Measurements from ENCODE around the gene SIRT6. TPM values are rescaled to one million over a fixed set of nuclear protein-coding genes. Genes with fewer than 3 reads are reported as not detected.
"Not testable (repeated sequence)": the region's sequence is repeated elsewhere in the genome, so short reads cannot be mapped to it uniquely, and the experiment has no call there.

The SIRT6 gene
- total and polyA plus RNA-seq, 9 of the 15 experiments (the other 6 are each of a cell fraction or from before 2014, with no cell fraction given): 1.4 to 41.1 (median 10.2) TPM

DNA sequence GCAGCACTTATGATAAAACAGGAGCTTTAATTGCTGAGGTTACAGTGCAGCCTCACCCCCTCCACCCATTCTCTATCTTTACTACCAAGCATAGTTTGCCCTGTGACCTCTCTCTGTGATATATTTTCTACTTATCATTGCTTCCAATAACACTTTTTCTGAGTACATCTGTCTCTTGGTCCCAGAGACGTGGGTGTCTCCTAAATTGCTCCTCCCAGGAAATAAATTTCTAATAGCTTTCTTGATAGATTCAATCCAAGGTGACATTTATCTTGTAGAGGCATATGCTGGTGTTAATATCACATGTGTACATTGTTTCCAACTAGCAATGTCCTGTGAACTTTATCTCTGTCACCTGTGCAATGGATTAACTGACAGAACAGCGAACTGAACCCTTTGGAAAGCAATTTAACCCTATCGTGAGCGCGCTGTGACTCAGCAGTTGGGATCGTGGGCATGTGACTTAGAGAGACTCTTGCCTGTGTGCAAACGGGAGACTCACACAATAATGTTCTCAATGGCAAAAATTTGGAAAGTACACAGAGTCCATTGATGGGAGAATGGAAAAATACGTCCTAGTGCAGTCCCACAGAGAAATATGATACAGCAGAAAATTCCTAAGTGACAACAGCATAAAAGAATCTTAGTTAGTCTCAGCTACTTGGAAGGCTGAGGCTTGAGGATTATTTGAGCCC is 51.5 kb downstream of the SIRT6 start (continued):
- TF ChIP-seq FOSL1 (tag; conservative IDR thresholded peaks at IDR 0.05): peak; percentile 89
- TF ChIP-seq, protein P1, sequence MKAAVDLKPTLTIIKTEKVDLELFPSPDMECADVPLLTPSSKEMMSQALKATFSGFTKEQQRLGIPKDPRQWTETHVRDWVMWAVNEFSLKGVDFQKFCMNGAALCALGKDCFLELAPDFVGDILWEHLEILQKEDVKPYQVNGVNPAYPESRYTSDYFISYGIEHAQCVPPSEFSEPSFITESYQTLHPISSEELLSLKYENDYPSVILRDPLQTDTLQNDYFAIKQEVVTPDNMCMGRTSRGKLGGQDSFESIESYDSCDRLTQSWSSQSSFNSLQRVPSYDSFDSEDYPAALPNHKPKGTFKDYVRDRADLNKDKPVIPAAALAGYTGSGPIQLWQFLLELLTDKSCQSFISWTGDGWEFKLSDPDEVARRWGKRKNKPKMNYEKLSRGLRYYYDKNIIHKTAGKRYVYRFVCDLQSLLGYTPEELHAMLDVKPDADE (conservative IDR thresholded peaks at IDR 0.05; ENCODE audit: control insufficient read depth, low read depth, low read length): no peak

DNA sequence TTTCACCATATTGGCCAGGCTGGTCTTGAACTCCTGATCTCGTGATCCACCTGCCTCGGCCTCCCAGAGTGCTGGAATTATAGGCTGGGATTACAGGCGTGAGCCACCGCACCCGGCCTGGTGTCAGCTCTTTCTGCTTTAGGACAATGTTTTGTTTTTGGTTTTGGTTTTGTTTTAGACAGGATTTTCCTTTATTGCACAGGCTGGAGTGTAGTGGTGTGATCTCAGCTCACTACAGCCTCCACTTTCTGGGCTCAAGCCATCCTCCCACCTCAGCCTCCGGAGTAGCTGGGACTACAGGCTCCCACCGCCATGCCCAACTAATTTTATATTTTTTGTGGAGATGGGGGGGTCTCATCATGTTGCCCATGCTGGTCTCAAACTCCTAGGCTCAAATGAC is 53.3 kb downstream of the SIRT6 start:
- H3K4me2 ChIP-seq (ENCODE audit: insufficient read depth, low read length); BruUV-seq (replicated peaks); H3K9me3 ChIP-seq (replicated peaks; ENCODE audit: control insufficient read depth, insufficient read depth, low read depth, low read length); H3K79me2 ChIP-seq (ENCODE audit: control insufficient read depth, insufficient read depth, low read length); ATAC-seq; H3K36me3 ChIP-seq (ENCODE audit: control insufficient read depth, insufficient read depth, low read length); DNase-seq (ENCODE audit: extremely low read depth in 1 of 4, low spot score in 3 of 4); H3K4me3 ChIP-seq; H3K9me1 ChIP-seq (ENCODE audit: control insufficient read depth, insufficient read depth, low read length); intact Hi-C loops (cut with micrococcal nuclease); H4K20me1 ChIP-seq (replicated peaks; ENCODE audit: control insufficient read depth, insufficient read depth, low read length); H2AFZ ChIP-seq (ENCODE audit: low read depth, low read length); in situ Hi-C loops (cut with MboI); FAIRE-seq; H3K27ac ChIP-seq (ENCODE audit: extremely low read depth, low read depth, low read length); CTCF ChIA-PET (ENCODE audit: low intra/inter-chr PET ratio); H3K9ac ChIP-seq (ENCODE audit: insufficient read depth in 1 of 2, low read depth in 2 of 2, low read length in 2 of 2); H3K27me3 ChIP-seq (ENCODE audit: control insufficient read depth in 2 of 2, insufficient read depth in 2 of 2, low read length in 2 of 2): not testable (repeated sequence)
- POLR2A ChIA-PET: interaction anchor here (0.6 kb wide), 1 partner anchor 40 kb away, joined by 3 read pairs; no protein-coding TSS in a partner anchor
- peaks cover 16 to 25% of the 10 kb centered on the region in 2 experiments for H3K4me1 ChIP-seq (replicated peaks in 1 of 2; ENCODE audit: control insufficient read depth in 2 of 2, insufficient read depth in 2 of 2, low read length in 2 of 2)
- 84% methylated on average over 5 of the region's 7 CpGs for WGBS (ENCODE audit: insufficient coverage, low coverage, missing lambda C conversion rate)

DNA sequence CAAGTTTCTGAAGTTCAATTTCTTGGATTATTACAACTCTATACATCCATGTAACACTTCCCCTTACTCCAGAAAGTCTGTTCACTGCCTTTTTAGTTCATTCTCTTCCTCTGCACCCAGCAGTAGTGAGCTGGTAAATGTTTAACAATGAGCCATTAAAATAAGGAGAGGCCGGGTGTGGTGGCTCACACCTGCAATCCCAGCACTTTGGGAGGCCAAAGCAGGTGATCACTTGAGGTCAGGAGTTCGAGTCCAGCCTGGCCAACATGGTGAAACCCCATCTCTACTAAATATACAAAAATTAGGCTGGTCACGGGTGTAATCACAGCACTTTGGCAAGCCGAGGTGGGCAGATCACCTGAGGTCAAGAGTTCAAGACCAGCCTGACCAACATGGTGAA is 55.0 kb downstream of the SIRT6 start:
- H3K27me3 ChIP-seq (ENCODE audit: control insufficient read depth in 2 of 2, insufficient read depth in 2 of 2, low read length in 2 of 2); CTCF ChIA-PET (ENCODE audit: low intra/inter-chr PET ratio); BruUV-seq (replicated peaks); H4K20me1 ChIP-seq (replicated peaks; ENCODE audit: control insufficient read depth, insufficient read depth, low read length); H3K9me1 ChIP-seq (ENCODE audit: control insufficient read depth, insufficient read depth, low read length); ATAC-seq; in situ Hi-C loops (cut with MboI); H3K27ac ChIP-seq (ENCODE audit: extremely low read depth, low read depth, low read length); H3K36me3 ChIP-seq (ENCODE audit: control insufficient read depth, insufficient read depth, low read length); intact Hi-C loops (cut with micrococcal nuclease); H3K4me3 ChIP-seq; FAIRE-seq; H2AFZ ChIP-seq (ENCODE audit: low read depth, low read length); H3K4me2 ChIP-seq (ENCODE audit: insufficient read depth, low read length); H3K9ac ChIP-seq (ENCODE audit: insufficient read depth in 1 of 2, low read depth in 2 of 2, low read length in 2 of 2); DNase-seq (ENCODE audit: extremely low read depth in 1 of 4, low spot score in 3 of 4); H3K9me3 ChIP-seq (replicated peaks; ENCODE audit: control insufficient read depth, insufficient read depth, low read depth, low read length): not testable (repeated sequence)
- Histone ChIP-seq H3K79me2 (ENCODE audit: control insufficient read depth, insufficient read depth, low read length) (peaks cover 17% of the 10 kb centered on the region), H3K4me1 (replicated peaks in 1 of 2; ENCODE audit: control insufficient read depth in 2 of 2, insufficient read depth in 2 of 2, low read length in 2 of 2) (peaks cover 25 to 35% of the 10 kb centered on the region in 2 experiments)
- POLR2A ChIA-PET: interaction anchor here (0.5 to 0.6 kb wide), 2 partner anchors 123 to 784 kb away, joined by 3 read pairs; no protein-coding TSS in a partner anchor
- WGBS (ENCODE audit: insufficient coverage, low coverage, missing lambda C conversion rate): 55% methylated on average over 4 of the region's 4 CpGs

Data from K562 (cell line).